H4 (cell line): ENCODE data around the gene CMTM3. TPM values are rescaled to one million over a fixed set of nuclear protein-coding genes. Genes with fewer than 3 reads are reported as not detected.

Experiments used
- DNase-seq: peaks from one replicate; pipeline ENCODE4 v3.0.0-alpha.2; 2015; ENCODE audit warnings: low spot score
- total RNA-seq: library from RNA; depleted of rRNA; stranded (reverse); fragments of >200 nt; shearing (Covaris generic); gene quantifications from 2 replicates; pipeline ENCODE4 v1.2.3, GENCODE V29; 2014

The CMTM3 gene
- total RNA-seq, 1 experiment from 2014 or later: 29.8 TPM

DNA sequence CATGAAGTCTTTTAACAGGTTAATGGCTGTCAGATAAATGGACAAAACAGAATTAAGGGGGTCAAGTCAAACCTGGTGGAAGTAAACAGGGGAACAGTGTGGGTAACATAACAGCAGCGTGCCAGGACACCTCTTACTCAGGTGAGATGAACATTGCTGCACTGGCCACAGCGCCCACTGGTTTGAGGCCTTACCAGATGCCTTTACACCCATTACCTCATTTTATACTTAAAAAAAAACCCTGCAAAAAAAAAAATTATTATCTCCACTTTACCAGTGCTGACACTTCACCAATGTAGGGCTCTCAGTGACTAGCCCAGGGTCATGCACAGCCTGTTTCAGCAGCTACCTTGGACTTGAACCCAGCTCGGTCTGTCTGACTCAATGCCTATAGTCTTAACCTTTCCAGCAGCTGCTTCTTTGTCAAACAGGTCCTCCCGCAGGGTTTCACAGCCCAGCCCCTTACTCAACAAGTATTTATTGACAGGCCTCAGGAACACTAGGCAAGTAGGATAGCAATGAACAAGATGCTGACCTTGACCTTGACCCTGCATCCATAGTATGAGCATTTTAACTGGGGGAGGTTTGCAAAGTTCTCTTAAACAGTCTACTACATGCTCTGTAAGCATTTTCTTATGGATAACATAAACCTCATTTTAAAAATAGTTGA, 30.2 kb downstream of the CMTM3 start:
- no peak for DNase-seq

DNA sequence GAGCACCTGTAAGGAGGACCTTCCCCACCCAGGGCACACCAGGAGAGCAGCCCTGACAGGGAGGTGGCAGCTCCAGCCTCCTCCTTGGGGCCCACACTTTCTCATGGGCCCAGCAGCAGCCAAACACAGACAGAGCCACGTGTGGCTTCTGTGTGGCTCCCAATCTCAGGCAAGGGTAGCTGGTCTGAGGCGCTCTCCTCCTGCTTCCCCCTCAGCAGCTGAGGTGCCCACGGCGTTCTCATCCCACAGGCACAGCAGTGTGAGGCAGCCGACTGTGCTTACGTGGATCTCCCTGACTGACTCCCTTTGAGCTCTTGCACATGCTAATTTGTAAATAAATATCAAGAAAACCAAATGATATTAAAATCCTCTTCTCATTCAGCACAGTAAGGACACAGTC, 30.9 kb downstream of the CMTM3 start:
- DNase-seq: no peak

DNA sequence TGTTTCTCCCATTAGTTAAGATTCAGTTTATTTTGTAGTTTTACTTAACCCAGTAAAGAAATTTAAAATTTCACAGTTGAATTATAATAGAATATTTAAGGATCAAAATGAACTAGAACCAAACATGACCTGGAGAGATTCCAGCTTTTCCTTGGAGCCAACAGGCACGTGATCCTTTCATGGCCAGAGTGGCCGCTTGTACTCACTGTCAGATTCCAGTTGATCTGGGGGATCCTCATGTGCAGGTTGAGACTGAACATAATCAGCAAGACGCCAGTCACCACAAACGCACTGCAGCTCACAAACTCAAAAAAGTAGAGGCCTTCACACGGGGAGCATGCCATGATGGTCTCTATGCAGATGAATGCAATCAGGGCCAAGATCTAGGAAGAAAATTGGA, 31.7 kb downstream of the CMTM3 start:
- DNase-seq: no peak

DNA sequence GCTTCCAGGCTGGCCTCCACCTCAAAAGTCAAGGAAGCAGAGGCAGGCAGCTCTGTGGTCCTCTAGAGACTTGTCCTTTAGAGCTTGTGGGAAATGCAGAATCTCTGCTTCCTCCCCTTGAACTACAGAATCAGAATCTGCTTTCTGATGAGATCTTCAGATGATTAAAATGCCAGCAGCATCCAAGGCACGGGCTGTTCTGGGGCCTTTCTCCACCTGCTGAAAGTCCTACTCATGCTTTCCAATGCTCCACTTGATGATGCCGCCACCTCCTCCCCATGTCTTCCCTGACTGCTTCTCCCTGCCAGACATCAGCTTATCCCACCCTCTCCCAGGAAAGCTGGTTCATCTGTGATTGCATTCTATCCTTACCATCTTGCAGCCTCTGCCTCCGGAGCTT, 33.3 kb downstream of the CMTM3 start:
- DNase-seq: no peak

DNA sequence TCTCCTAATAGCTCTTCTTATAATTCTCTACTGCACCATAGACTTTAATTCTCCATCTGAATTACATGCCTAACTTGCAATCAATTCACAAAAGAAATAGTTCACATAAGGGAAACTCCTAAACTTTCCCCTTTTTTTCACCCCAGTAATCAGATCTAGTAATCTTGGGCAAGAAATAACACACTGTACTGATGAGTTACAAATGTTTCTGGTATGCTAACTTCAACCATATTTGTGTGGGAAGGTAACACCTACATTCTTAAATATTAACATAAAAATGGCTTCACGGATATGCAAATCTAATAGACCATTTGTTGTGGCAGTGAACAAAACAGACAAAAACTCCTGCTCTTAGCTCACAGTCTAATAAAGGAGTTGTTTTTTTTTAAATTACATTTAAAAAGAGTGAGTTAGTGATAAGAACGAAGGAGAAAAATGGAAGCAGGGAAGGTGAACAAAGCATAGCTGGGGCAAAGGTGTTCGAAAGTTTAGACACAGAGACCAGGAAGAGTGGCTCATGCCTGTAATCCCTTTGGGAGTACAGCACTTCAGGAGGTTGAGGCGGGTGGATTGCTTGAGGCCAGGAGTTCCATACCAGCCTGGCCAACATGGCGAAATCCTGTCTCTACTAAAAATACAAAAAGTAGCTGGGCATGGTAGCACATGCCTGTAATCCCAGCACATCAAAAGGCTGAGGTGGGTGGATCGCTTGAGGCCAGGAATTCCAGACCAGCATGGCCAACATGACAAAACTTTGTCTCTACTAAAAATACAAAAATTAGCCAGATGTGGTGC, 34.8 kb downstream of the CMTM3 start:
- DNase-seq: no peak

DNA sequence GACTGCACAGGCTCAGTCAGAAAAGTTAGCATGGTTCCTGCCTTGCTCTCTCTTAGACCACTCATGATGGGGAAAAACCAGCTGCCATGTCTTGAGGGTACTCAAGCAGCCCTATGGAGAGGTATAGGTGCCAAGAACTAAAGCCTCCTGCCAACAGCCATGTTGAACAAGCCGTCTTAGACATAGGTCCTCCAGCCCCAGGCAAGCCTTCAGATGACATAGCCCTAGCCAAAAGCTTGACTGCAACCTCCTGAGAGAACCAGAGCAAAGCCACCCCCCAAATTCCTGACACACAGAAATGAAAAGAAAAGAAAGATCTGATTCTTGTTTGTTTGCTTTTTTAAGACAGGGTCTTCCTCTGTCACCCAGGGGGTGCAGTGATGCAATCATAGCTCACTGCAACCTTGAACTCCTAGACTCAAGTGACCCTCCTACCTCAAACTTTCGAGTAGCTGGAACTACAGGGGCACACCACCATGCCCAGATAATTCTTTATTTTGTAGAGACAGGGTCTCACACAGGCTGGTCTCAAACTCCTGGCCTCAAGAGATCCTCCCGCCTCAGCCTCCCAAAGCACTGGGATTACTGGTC, 36.3 kb downstream of the CMTM3 start:
- no peak for DNase-seq

DNA sequence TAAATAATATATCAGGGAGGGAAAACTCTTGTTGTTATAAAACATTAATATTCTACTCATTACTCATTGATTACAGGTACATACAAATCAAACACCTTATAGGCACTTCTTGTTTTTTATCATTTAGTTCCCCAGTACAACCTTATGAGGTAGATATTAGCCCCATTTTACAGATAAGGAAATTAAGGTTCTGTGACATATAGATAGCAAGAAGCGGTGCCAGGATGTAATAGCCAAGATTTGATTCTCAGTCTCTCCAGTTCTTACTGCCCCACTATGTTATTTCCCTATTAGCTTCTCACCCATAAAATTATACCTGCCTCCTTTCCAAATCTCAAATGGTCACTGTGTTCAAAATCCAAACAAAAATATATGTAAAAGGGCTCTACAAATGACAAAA, 36.9 kb downstream of the CMTM3 start:
- no peak for DNase-seq

DNA sequence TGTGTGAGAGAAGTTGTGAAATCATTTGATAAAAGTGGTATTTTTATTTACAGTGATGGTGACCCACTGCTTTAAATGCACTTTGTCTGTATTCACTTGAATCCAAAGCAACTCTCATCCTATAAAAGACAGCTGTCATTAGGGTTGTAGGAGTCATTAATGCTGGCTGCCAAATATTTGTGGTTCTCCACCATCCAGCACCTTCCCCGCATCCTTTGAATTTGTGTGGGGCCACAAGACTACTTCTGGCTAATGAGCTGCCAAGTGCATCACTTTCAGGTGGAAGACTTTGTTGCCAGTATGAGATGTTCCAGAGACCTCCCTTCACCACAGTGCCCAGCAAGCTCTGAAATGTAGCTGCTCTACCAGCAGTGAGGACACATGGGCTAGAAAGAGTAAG, 43.4 kb downstream of the CMTM3 start:
- DNase-seq: no peak

DNA sequence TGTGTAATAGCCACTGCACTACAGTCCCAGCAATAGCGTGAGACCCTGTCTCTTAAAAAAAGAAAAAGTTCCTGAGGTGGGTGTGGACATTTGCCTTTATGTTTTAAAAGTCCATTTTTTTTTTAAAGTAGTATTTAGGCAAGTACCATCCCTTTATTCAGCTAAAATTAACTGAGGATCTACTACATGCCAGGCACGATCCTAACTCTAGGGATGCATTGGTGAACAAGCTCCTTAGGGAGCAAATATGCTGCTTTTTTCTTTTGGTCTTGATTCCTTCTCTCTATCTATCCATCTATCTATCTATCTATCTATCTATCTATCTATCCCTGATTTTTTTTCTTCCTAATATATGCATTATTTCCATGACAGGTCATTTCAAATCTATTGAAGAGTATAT, 44.7 kb downstream of the CMTM3 start:
- no peak for DNase-seq

DNA sequence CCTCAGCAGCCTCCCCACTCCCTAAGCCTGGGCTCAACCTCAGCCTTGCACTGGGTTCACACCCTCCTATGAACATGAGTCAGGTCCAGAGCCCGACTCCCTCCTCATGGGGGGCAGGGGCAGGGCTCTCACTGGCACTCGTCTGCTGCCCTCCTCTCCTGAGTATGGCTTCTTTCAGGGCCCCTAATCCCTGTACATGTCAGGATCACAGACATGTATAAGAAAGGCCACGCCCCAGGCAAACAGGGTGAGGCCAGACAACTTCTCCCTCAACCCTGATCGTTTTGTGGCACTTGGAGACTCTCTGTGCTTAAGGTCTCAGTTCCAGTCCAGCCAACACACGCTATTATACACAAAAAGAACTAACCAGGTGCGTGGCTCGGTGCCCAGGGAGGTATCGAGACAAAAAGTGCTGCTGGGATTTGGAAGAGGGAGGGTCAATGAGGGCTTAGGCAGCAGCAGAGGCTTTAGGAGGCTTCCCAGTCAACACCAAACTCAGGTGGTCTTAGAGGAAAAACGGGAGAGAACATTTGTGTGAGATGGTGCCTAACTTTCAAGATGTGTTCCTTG, 45.2 kb downstream of the CMTM3 start:
- no peak for DNase-seq

DNA sequence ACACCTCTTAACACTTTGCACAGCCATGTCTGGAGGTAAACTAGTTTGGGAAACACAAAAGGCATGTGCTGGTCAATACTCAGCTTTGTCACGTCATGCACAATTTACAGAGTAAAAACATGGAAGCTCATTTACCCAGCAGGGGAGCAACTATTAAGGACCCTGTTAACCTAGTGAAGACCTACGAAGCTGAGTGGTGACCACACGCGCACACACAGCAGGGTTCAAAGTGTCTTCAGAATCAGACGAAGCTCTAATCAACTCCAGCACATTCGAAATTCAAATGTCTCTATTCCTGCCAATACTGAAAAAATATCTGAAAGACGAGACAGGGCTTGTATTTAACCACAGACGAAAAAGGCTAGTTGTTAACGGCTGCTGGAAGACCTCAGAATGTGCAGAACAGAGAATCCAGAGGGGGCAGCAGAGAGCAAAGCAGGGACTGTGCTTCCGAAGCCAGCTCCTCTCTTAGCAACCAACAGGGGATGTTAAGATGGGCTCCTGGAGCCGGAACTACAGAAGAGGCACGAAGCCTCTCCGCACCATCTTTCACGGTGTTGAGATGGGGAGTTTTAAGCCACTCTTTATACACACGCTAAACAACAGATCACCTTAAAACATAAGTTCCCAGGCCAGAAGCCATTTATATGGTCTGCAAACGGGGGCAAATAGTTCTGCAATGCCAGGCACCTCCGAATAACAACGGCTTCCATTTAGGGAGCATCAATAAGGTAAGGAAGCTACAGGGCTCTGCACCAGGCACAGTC, 46.4 kb downstream of the CMTM3 start:
- DNase-seq: peak; percentile 75

DNA sequence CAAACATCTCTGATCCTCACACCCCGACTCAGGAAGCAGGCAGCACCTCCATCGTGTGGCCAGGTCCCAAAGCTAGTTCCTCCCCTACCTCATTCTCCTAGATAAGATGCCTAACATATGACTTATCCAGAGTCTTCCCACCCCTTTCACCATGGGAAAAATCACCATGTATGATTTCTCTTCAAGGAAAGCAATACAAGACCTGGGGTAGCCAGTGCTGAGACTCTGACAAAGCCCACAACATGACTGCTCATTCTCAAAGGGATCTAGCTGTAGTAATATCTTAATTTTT, 46.9 kb downstream of the CMTM3 start:
- DNase-seq: no peak

DNA sequence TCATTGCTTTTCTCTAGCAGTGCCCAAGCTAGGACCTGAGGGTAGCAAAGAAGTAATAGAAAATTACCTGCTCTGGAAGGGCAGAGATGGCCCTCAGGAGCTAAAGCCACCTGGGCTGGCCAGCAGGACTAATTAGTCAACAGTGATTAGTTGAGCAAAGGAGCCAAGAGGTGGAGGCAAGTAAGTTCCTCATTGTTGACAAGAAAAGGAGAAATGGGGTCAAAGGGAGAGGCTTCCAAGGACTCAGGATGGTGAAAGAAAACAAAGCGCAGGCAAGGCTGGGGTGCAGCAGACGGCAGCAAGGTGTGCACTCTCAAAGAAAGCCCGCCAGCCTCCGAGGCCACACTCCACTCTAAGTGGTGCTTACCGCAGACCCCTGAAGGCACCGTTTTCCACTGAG, 47.5 kb downstream of the CMTM3 start:
- no peak for DNase-seq

DNA sequence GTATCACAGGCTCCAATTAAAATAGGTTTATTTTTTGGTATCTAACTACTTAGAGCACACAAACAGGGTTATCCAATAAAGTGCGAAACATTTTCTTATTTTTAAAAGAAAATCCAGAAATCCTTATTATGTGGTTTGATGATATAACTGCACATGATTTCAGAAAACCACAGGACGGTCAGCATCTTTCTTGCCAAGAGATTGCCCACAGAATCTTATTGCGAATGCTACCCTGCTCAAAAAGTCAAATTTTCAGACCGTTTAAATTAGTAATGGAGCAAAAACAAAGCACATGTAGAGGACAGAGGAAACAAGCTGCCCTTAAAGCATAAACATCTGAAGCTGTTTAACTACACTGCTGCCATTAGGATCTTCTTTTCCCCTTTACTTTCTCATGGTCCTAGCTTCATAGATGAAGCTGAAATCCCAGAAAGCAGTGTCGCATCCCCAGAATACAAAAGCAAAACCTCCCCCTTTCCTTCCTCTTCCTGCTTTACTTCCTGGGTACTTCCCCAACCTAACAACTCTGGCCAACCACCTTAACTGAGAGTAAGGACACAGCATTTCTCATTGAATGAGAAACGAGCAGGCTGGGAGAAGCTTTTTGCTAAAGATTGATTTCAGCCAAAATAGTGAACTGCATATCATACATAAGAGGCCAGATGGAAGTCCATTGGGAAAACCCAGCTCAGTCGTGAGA, 48.3 kb downstream of the CMTM3 start:
- no peak for DNase-seq

DNA sequence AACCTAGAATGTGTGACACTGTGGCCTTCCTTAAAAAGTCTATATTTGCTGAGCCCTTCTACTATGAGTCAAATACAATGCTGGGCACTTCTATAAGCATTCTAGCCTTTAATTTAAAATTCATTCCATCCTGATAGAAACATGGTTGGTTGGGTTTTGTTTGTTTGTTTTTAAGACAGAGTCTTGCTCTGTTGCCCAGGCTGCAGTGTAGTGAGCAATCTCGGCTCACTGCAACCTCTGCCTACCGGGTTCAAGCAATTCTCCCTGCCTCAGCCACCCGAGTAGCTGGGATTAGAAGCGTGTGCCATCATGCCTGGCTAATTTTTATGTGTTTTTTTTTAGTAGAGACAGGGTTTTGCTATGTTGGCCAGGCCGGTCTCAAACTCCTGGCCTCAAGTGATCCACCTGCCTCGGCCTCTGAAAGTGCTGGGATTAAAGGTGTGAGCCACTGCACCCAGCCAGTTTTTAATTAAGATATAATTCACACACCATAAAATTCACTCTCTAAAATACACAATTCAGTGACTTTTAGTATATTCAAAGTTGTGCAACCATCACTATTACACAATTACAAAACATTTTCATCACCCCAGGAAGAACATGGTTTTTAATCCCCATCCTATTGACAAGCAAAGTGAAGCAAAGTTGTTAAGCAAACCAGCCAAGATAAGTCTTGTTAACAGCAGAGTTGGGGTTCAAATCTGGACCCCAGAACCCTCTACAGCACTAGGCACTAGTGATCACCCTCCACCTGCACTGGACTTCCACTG, 49.3 kb downstream of the CMTM3 start:
- DNase-seq: no peak

DNA sequence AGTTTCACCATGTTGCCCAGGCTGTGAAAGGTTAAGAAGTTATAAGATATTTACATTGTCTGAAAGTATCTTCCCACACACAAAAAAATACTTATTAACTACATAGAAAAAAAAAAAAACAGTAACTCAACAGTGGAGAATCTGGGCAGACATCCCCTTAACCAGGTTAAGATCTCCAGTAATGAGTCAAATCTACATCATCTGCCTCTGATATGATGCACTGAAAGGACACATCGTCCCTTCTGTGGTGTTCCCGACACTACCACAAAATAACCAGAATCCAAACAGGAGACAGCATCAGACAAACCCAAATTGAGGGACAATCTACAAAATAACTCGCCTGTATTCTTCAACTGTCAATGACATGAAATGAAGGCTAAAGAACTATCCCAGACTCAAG, 52.0 kb downstream of the CMTM3 start:
- DNase-seq: no peak

DNA sequence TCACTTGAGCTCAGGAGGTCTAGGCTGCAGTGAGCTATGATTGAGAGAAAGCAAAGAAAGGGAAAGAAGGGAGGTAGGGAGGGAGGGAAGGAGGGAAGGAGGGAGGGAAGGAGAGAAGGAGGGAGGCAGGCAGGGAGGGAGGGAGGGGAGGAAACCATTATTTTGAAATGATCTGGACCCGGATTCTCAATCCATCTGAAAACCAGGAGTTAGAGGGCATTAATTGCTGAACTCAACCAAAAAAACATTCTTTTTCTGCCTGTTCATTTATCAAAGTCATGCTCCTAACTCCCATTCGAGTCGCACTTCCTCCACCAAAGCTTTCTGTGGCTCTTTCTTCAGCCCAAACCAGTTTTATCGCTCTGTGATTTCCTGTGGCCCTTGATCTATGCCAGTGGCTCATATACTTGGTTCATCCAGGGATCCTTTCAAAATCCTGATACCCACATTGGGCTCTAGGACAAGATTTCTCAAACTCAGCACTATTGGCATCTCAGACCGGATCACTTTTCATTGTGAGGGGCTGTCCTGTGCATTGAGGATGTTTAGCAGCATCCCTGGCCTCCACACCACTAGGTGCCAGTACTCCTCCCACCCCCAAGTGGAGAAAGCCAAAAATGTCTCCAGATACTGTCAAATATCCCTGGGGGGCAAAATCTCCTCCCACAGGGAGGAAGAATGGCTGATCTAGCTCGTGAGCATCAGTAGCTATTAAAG, 53.8 kb downstream of the CMTM3 start:
- DNase-seq: no peak

DNA sequence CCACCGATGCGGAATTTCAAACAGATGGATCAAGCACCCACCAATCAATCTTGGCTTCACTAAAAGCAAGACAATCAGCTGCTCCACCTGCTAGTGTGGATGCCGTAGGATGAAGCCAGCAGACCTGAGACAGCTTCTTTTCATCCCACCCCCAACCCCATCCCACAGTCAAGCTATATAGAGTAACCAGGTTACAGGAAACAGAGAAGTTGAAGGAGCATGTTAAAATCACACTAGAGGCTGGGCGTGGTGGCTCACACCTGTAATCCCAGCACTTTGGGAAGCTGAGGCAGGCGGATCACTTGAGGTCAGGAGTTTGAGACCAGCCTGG, 54.3 kb downstream of the CMTM3 start:
- DNase-seq: no peak

DNA sequence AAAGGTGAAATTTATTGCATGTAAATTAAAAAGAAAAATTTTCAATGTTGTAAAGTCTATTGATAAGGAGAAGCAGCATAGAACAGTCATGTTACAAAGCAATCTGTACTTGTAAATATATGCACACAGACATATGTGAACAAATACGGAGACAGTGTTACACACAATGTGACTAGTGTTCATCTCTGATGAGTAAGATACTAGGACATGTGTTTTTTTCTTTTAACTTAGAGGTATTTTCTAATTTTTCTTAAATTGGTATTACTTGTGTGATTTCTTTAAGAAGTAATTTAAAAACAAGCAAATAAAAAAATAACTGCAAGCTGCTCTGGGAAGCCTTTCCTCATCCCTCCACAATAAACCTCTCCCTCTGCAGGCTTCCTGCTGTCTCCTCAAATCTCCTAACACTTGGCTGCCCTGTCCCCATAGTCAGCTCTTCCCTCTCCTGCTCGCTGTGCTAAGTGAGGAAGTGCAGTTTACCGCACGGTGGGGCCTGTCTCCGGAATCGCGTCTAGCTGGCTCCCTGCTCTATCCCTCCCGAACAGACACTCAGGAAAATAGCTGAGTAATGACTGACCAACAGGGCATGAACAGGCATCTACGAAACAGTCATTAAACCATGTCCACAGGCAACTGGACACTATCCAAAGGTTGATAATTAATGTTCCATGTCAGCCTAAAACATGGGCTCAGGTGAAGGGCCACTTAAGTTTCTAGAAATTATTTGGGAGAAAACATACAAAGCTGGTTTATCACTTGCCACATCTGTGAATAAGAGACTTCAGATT, 56.1 kb downstream of the CMTM3 start:
- peak; percentile 87 for DNase-seq

DNA sequence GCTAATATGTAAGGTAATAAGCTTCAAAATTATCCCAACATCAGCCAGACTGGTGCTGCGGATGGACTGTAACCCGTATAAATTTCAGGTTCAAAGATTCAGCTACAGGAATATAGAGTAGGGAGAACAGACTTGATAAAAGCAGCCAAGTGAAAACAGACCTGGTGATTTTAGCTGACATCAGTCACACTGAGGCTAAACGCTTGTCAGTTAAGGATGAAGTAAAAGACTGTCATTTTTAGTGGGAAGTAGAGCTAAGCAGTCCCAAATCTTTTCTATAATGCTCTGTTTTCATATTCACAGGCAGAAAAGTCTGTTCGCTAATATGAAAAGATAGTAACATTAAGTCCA, 56.7 kb downstream of the CMTM3 start:
- no peak for DNase-seq
